RCC 7860 (cell line): ENCODE results near the gene BGLAP.

Experiments used
- DNase-seq: peaks from one replicate; pipeline ENCODE4 v3.0.0-alpha.2; 2015; ENCODE audit warnings: low spot score
- FAIRE-seq: peaks from 2 replicates; lab custom pipeline; 2012; peaks lifted over from hg19 to GRCh38; lab: Jason Lieb, UNC

The BGLAP gene

GRCh38 chr1:156286061-156286460, 44.1 kb downstream of the BGLAP start:
- FAIRE-seq (no peak), DNase-seq (no peak)

- DNase-seq (no peak), FAIRE-seq (no peak)
Measured at GRCh38 chr1:156289857-156290256, 47.9 kb downstream of the BGLAP start.

- FAIRE-seq (no peak), DNase-seq (no peak)
Measured at GRCh38 chr1:156291226-156292061, 49.5 kb downstream of the BGLAP start.
